Keratinocyte (primary cell): ENCODE data around the gene CELSR1. TPM values are rescaled to one million over a fixed set of nuclear protein-coding genes. Genes with fewer than 3 reads are reported as not detected.

ENCODE experiments used
- DNase-seq: peaks from one replicate; pipeline ENCODE4 v3.0.0-alpha.2; 2011; ENCODE audit warnings: low read depth, missing footprints, low spot score
- FAIRE-seq: peaks from 2 replicates; lab custom pipeline; 2011; peaks lifted over from hg19 to GRCh38; lab: Jason Lieb, UNC
- H2AFZ ChIP-seq: 2 replicates; pipeline ENCODE4 v1.6.0; 2012; ENCODE audit warnings: low read length, control low read depth, inconsistent platforms; ENCODE audit not compliant: control insufficient read depth
- H3K27ac ChIP-seq: 2 replicates; pipeline ENCODE4 v1.5.1; 2011; ENCODE audit warnings: low read length; ENCODE audit not compliant: control insufficient read depth, insufficient read depth
- H3K27me3 ChIP-seq: 3 replicates; pipeline ENCODE4 v1.6.0; 2011; ENCODE audit warnings: low read length; ENCODE audit not compliant: control insufficient read depth, insufficient read depth; ENCODE audit errors: extremely low read depth
- H3K36me3 ChIP-seq, 2 experiments: 2 replicates in 1 of 2; 3 replicates in 1 of 2; pipeline ENCODE4 v1.5.1; 2011; ENCODE audit warnings: low read length in 2 of 2, mild to moderate bottlenecking in 1 of 2; ENCODE audit not compliant: control insufficient read depth in 2 of 2, insufficient read depth in 2 of 2; ENCODE audit errors: extremely low read depth in 1 of 2
- H3K4me1 ChIP-seq: 3 replicates; pipeline ENCODE4 v1.5.1; 2011; ENCODE audit warnings: low read length; ENCODE audit not compliant: control insufficient read depth, insufficient read depth; ENCODE audit errors: extremely low read depth
- H3K4me2 ChIP-seq: 3 replicates; pipeline ENCODE4 v1.6.0; 2011; ENCODE audit warnings: low read depth, low read length; ENCODE audit not compliant: control insufficient read depth, insufficient read depth; ENCODE audit errors: extremely low read depth
- H3K4me3 ChIP-seq, 3 experiments: fragments of 200-600 bp in 1 of 3; sonication (generic) in 1 of 3; 2 replicates in 2 of 3; 3 replicates in 1 of 3; pipeline ENCODE4 v1.5.1; 2011 to 2016; ENCODE audit warnings: low read length in 3 of 3, mild to moderate bottlenecking in 3 of 3, control low read depth in 2 of 3, inconsistent platforms in 1 of 3, low read depth in 1 of 3, mixed read lengths in 1 of 3, mixed run types in 1 of 3, moderate library complexity in 1 of 3; ENCODE audit not compliant: control insufficient read depth in 2 of 3, insufficient read depth in 2 of 3; ENCODE audit errors: extremely low read depth in 1 of 3
- H3K79me2 ChIP-seq: 2 replicates; pipeline ENCODE4 v1.6.0; 2012; ENCODE audit warnings: low read length; ENCODE audit not compliant: control insufficient read depth, insufficient read depth
- H3K9ac ChIP-seq: 3 replicates; pipeline ENCODE4 v1.6.0; 2011; ENCODE audit warnings: low read length; ENCODE audit not compliant: control insufficient read depth, insufficient read depth; ENCODE audit errors: extremely low read depth
- H3K9me1 ChIP-seq: 3 replicates; pipeline ENCODE4 v1.6.0; 2011; ENCODE audit warnings: low read length; ENCODE audit not compliant: control insufficient read depth, insufficient read depth; ENCODE audit errors: extremely low read depth
- H3K9me3 ChIP-seq: 2 replicates; pipeline ENCODE4 v1.5.1; 2012; ENCODE audit warnings: low read depth, low read length; ENCODE audit not compliant: control insufficient read depth
- H4K20me1 ChIP-seq: 3 replicates; pipeline ENCODE4 v1.6.0; 2011; ENCODE audit warnings: low read length; ENCODE audit not compliant: control insufficient read depth, insufficient read depth; ENCODE audit errors: extremely low read depth
- EZH2 ChIP-seq: IDR thresholded peaks from one replicate; pipeline ENCODE4 v1.6.1; 2012; ENCODE audit warnings: inconsistent platforms, mild to moderate bottlenecking, low read length, moderate library complexity
- dilution Hi-C: fragments of 300-500 bp; cut with MboI; formaldehyde crosslinking; loops from one replicate; pipeline ENCODE4 v1.7.0; 2020; ENCODE audit warnings: low sequenced_read_pairs; ENCODE audit not compliant: extremely low pct_ligation_motif_present
- polyA plus RNA-seq, 5 experiments: library from polyadenylated mRNA; depleted of rRNA in 3 of 5; stranded (reverse) in 3 of 5; stranded (forward) in 1 of 5; unstranded in 1 of 5; fragments of >200 nt; gene quantifications; 1 replicate in 1 of 5; 2 replicates in 3 of 5; 3 replicates in 1 of 5; pipeline versions ENCODE4 v1.2.1 to v1.2.3, GENCODE V29; 2011 to 2012; ENCODE audit warnings: missing spikeins in 2 of 5, low read depth in 1 of 5, low replicate concordance in 1 of 5
- TF ChIP-seq, protein P1 (sequence below), 3 experiments: IDR thresholded peaks in 1 of 3; conservative IDR thresholded peaks in 1 of 3; optimal IDR thresholded peaks in 1 of 3; 2 replicates in 2 of 3; 3 replicates in 1 of 3; pipeline versions ENCODE3 to v1.5.1; 2011; ENCODE audit warnings: low read length in 3 of 3, mild to moderate bottlenecking in 3 of 3, moderate library complexity in 2 of 3, control low read depth in 1 of 3, inconsistent platforms in 1 of 3; ENCODE audit not compliant: insufficient read depth in 2 of 3; ENCODE audit errors: extremely low read depth in 1 of 3

CELSR1 gene
- polyA plus RNA-seq, 1 donor (not counting 4 experiments of a cell fraction or from before 2014, with no cell fraction given), result 16.1 TPM

DNA sequence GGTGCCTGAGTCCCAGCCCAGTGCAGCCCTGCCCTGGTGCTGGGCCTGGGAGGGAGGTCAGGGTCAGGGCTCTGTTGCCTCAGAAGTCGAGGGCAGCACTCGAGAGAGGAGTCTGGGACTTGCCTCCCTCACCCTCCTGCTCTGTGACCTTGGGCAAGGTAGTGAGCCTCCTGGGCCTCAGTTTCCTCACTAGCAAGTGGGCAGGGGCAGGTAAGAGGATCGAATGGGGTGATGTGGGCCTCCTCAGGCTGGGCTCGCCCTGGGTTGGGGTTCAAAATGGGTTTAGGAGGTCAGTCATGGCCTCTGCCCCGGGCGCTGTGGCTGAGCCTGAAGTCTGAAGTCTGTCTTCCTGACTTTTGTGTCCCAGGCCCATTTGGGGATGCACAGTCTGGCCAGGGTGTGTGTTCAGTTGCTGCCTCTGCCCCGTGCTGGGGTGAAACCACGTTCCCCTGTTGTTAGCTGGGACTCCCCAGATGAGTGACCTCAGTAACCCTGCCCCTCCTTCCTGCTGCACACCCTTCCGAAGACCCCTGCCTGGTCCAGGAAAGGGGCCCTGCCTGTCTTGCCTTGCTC is 40.9 kb upstream of the CELSR1 start:
- Histone ChIP-seq H3K9ac (peak overlapping the region; percentile 42), H3K79me2 (peaks cover 23% of the 10 kb centered on the region), H2AFZ (no peak overlapping the region), H3K27me3 (no peaks in the 10 kb centered on the region), H3K27ac (no peak overlapping the region), H3K9me3 (no peaks in the 10 kb centered on the region), H3K36me3 (peaks cover 0 to 3% of the 10 kb centered on the region in 2 experiments), H3K4me2 (peak overlapping the region; percentile 86), H3K4me1 (peaks cover 42% of the 10 kb centered on the region), H3K9me1 (no peaks in the 10 kb centered on the region), H4K20me1 (no peaks in the 10 kb centered on the region), H3K4me3 (peak overlapping the region; percentile 65 to 69 (median 68))
- dilution Hi-C loops, result no loop called here
- DNase-seq (no peak), FAIRE-seq (peak; percentile 46)
- TF ChIP-seq, protein P1, sequence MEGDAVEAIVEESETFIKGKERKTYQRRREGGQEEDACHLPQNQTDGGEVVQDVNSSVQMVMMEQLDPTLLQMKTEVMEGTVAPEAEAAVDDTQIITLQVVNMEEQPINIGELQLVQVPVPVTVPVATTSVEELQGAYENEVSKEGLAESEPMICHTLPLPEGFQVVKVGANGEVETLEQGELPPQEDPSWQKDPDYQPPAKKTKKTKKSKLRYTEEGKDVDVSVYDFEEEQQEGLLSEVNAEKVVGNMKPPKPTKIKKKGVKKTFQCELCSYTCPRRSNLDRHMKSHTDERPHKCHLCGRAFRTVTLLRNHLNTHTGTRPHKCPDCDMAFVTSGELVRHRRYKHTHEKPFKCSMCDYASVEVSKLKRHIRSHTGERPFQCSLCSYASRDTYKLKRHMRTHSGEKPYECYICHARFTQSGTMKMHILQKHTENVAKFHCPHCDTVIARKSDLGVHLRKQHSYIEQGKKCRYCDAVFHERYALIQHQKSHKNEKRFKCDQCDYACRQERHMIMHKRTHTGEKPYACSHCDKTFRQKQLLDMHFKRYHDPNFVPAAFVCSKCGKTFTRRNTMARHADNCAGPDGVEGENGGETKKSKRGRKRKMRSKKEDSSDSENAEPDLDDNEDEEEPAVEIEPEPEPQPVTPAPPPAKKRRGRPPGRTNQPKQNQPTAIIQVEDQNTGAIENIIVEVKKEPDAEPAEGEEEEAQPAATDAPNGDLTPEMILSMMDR (optimal IDR thresholded peaks at IDR 0.05 in 1 of 3, IDR thresholded peaks at IDR 0.05 in 1 of 3, conservative IDR thresholded peaks at IDR 0.05 in 1 of 3; ENCODE audit: extremely low read depth in 1 of 3, insufficient read depth in 2 of 3, low read length in 3 of 3), result no peak
- TF ChIP-seq EZH2, result no peak

DNA sequence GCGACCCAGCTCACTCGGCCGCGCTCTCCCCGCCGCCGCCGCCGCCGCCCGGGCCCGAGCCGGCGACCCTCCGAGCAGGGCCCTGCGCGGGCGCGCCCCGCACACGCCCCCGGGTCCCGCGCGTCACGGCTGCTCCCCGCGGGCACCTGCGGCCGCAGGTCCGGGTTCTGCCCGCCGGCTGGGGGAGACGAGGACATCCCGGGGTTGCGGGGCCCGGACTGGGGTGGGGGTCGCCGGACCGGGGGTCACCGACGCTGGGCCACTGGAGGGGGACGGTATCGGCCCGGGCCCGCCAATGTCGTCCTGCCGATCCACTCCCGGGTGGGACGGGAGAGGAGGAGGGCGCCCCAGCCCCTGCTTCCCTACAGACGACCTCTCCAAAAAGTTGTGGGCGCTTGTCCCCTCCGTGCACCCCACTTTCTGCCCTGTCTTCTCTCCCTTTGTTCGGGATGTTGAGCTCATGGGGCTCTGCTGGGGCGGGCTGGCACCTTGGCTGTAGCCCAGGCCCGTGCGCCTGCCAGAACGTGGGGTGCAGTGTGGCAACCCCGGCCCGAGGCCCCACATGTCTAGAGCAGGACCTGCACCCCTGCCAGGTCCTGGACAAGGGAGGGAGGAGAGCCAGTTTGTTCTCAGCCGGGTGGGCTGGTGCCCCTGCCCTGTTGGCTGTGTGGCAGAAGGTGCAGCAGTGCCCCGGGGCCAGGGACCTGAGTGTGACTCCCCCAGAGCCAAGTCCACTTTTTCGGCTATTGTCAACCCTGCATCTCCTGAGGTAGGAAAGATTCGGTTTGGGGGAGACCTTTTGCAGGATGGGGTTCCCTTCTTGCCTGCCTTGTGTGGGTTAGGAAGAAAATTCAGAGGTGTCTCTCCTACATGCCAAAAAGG is 40.2 kb upstream of the CELSR1 start:
- Histone ChIP-seq H3K4me2 (peak overlapping the region; percentile 86), H3K4me3 (peak overlapping the region; percentile 65 to 69 (median 68)), H3K9me1 (no peaks in the 10 kb centered on the region), H3K9me3 (no peaks in the 10 kb centered on the region), H3K4me1 (peaks cover 42% of the 10 kb centered on the region), H4K20me1 (no peaks in the 10 kb centered on the region), H3K27me3 (no peaks in the 10 kb centered on the region), H3K27ac (no peak overlapping the region), H2AFZ (peak overlapping the region; percentile 5), H3K79me2 (peaks cover 23% of the 10 kb centered on the region), H3K9ac (peak overlapping the region; percentile 42), H3K36me3 (peaks cover 0 to 3% of the 10 kb centered on the region in 2 experiments)
- TF ChIP-seq, protein P1 (optimal IDR thresholded peaks at IDR 0.05 in 1 of 3, IDR thresholded peaks at IDR 0.05 in 1 of 3, conservative IDR thresholded peaks at IDR 0.05 in 1 of 3; ENCODE audit: extremely low read depth in 1 of 3, insufficient read depth in 2 of 3, low read length in 3 of 3), result no peak
- TF ChIP-seq EZH2, result no peak
- no peak for FAIRE-seq
- dilution Hi-C loops, result no loop called here
- DNase-seq, result no peak
